ENCODE data around the gene OR51G2.

DNA sequence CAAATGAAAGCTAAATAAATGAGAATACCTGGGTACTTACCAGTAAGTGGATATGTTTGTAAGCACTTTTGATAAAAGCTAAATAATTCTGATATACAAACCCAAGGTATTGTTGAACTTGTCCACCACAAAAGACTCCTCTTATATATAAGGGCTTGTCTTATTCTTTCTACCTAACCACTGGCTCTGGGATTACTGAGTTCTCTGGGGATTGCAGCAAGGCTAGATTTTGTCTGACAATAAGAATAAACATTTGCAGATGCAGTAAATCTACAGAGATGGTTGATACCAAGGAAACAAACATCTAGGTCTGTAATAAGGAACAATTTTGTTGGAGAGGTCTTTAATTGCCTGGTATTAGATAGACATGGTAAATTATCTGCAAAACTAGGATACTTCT is 28.4 kb upstream of the OR51G2 start, which contains the start of gene OR51A4:
- TF ChIP-seq, protein P1, sequence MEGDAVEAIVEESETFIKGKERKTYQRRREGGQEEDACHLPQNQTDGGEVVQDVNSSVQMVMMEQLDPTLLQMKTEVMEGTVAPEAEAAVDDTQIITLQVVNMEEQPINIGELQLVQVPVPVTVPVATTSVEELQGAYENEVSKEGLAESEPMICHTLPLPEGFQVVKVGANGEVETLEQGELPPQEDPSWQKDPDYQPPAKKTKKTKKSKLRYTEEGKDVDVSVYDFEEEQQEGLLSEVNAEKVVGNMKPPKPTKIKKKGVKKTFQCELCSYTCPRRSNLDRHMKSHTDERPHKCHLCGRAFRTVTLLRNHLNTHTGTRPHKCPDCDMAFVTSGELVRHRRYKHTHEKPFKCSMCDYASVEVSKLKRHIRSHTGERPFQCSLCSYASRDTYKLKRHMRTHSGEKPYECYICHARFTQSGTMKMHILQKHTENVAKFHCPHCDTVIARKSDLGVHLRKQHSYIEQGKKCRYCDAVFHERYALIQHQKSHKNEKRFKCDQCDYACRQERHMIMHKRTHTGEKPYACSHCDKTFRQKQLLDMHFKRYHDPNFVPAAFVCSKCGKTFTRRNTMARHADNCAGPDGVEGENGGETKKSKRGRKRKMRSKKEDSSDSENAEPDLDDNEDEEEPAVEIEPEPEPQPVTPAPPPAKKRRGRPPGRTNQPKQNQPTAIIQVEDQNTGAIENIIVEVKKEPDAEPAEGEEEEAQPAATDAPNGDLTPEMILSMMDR (IDR thresholded peaks at IDR 0.05 in 2 of 3, conservative IDR thresholded peaks at IDR 0.05 in 1 of 3; ENCODE audit: borderline replicate concordance in 1 of 3, insufficient read depth in 1 of 3, low read depth in 2 of 3, low read length in 2 of 3) = no peak
- TF ChIP-seq POLR2AphosphoS5 (IDR thresholded peaks at IDR 0.05; ENCODE audit: low read depth, low read length) = no peak
